Motor neuron (in vitro differentiated cells): ENCODE results near the gene LYRM1. TPM values are rescaled to one million over a fixed set of nuclear protein-coding genes. Genes with fewer than 3 reads are reported as not detected.
A peak's percentile ranks its signal among the peaks of the same experiment; 100 is the strongest.
"Not testable (repeated sequence)": the region's sequence is repeated elsewhere in the genome, so short reads cannot be mapped to it uniquely, and the experiment has no call there.

Source experiments
- ATAC-seq, 8 experiments: fragments of 200-7000 bp; cut with Tn5 transposase; replicated peaks in 6 of 8; 2 replicates each; pipeline ENCODE4 v1.8.0; 2021; ENCODE audit warnings: mild to moderate bottlenecking in 8 of 8, moderate library complexity in 8 of 8
- H3K27ac ChIP-seq, 2 donors: fragments of 250-450 bp; sonication (Bioruptor Pico); 2 replicates each; pipeline ENCODE4 v1.9.0; 2021; ENCODE audit warnings: antibody characterized with exemption in 2 of 2, mild to moderate bottlenecking in 2 of 2, moderate library complexity in 1 of 2
- H3K4me1 ChIP-seq, 2 donors: fragments of 250-450 bp; sonication (Bioruptor Pico); replicated peaks in 1 of 2; 2 replicates each; pipeline ENCODE4 v1.6.1; 2021; ENCODE audit warnings: antibody characterized with exemption in 2 of 2, mild to moderate bottlenecking in 2 of 2, moderate library complexity in 1 of 2
- H3K4me3 ChIP-seq, 5 donors: fragments of 250-450 bp; sonication (Bioruptor Pico); 2 replicates each; pipeline ENCODE4 v1.9.0; 2021; ENCODE audit warnings: antibody characterized with exemption in 5 of 5, mild to moderate bottlenecking in 5 of 5, moderate library complexity in 4 of 5
- WGBS, 10 experiments: fragments of 450-650 bp; shearing (Covaris generic); methylation state at CpG; one replicate each; pipeline ENCODE4 v1.0.0; 2022; 5-methylcytosine and 5-hydroxymethylcytosine counted together
- in situ Hi-C, 9 experiments: fragments of 400-800 bp; cut with MboI; loops; one replicate each; pipeline ENCODE4 v1.15.0; 2021; ENCODE audit warnings: low sequenced_read_pairs in 9 of 9, low pct_unique_long_range_greater_than_20kb in 2 of 9; ENCODE audit not compliant: unreplicated experiment in 9 of 9
- total RNA-seq, 8 experiments: library from RNA; unstranded; fragments of 300-600 nt; gene quantifications; 2 replicates each; pipeline versions ENCODE4 v1.2.3 to v1.2.4, GENCODE V29; 2022

Gene LYRM1
- total RNA-seq, 8 experiments from 2014 or later, result 22.5 to 71.4 (median 53.2) TPM

DNA sequence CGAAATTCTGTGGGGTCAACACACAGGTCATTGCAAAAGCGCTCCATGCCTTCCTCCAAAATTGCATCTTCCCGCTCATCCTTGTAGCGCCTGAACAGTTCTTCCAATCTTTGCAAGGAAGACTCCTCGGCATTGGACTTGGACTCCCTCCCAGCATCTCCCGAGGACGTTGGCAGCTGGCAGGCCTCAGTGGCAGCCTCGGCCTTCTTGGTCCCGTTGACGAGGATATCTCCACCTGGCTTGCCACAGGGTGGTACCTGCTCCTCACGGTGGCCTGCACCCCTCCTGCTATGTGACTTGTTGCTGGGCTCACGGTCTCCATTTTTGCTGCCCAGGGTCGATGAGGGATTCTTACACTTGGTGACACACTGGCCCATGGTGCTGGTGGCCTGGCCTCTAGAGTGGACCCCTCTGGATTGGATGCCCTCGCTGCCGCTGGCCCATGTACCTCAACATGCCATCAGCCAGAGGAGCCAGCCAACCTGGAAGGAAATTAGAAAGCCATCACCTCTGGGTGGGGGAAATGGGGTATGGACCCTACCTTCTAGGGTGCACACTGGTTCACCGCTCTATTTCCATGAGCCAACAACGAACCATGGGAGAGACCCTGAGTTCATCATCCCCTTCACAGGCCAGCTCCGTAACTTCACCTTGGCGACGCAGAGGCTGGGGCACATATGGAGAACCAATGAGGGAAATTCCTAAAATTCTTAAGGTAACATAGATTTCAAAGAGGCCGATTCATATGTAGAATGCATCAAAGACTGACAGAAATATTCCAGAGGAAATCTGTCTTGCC lies 38.2 kb upstream of the LYRM1 start:
- ATAC-seq, result no peak
- Histone ChIP-seq H3K4me3 (no peak overlapping the region), H3K4me1 (peaks cover 2 to 5% of the 10 kb centered on the region in 2 donors), H3K27ac (no peak overlapping the region)
- in situ Hi-C loops, result loop anchor here in 5 of 9 experiments (25.0 kb wide), 2 partner anchors 225 to 1475 kb away; no protein-coding TSS in a partner anchor
- 40 to 100% (median 98%) methylated on average over 1 to 16 of the region's 21 CpGs; no CpG with 5 or more reads in 1 of the 10 experiments for WGBS, 10 experiments

DNA sequence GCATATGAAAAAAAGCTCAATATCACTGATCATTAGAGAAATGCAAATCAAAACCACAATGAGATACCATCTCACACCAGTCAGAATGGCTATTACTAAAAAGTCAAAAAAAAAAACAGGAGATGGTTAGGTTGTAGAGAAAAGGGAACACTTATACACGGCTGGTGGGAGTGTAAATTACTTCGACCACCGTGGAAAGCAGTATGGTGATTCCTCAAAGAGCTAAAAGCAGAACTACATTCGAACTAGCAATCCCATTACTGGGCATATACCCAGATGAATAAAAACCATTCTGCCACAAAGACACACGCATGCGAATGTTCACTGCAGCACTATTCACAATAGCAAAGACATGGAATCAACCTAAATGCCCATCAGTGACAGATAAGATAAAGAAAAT lies 36.2 kb upstream of the LYRM1 start:
- ATAC-seq, H3K27ac ChIP-seq, H3K4me3 ChIP-seq, H3K4me1 ChIP-seq: not testable (repeated sequence)
- WGBS, 10 experiments, result 78 to 100% (median 94%) methylated on average over 1 to 6 of the region's 6 CpGs
- in situ Hi-C loops, result loop anchor here in 5 of 9 experiments (25.0 kb wide), 2 partner anchors 223 to 1473 kb away; no protein-coding TSS in a partner anchor

DNA sequence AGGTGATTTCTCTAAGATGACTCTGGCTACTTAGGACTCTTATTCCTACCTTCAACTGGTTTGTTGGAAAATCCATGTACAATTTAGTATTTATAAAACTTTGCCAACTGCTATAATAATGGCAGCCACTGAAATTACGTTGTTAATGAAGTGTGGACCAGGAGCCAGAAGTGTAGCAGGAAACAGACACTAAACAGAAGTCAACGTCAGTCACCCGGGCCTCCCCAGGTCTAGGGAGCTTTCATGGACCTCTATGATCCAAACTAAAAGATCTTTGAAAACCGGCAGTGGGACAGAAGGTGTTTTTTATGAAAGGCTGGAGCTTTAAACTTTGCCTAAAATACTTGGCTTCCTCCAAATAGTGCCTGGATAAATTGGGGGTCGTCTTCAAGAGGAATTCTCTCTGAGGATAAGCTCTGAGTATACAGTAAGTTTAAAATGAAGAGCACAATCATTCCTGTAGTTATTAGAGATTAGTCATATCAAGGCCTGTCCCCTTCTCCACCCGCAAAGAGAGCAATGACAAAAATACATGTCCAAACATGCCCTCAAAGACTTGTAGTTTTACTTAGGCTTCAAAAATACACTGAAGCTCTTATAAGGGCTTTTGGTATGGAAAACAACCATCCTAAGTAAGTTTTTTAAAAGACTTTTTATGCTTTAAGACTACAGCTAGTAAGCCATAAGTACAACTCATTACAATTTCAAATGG lies 35.0 kb upstream of the LYRM1 start:
- Histone ChIP-seq H3K4me3 (no peak overlapping the region), H3K27ac (no peak overlapping the region), H3K4me1 (peaks cover 2 to 5% of the 10 kb centered on the region in 2 donors)
- in situ Hi-C loops, result loop anchor here in 5 of 9 experiments (25.0 kb wide), 2 partner anchors 222 to 1472 kb away; no protein-coding TSS in a partner anchor
- WGBS, 10 experiments, result 66 to 100% (median 87%) methylated on average over 2 to 6 of the region's 6 CpGs
- peak in 3 of 8 experiments; percentile 30 to 42 (median 34) for ATAC-seq

DNA sequence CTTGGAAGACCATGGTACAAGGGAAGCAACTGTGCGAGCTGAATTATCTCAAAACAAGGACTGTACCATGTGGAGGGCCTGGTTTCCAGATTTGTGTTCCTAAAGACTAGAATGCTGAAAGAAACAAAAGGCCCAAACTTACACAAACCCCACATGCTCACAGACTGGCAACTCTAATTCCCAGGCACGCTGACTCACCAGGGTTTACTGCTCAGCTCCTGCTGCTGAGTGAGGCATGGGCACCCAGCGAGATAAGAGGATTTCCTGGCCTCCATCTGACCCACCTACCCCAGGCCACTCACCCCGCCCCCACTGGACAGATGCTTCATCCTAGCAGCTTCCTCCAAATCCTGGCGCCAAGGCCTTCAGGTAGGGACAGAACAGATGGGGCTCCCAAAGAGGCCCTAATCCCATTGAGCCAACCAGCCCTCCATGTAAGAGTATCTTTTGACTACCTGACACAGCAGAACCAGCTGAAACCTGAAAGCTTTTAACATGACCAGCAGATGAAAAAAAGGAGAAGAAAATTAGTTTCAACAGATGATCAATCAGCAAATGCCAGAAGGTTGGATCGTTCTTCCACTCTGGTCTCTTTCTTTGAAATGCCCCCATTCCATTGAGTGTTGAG lies 34.3 kb upstream of the LYRM1 start:
- in situ Hi-C loops, result loop anchor here in 5 of 9 experiments (25.0 kb wide), 2 partner anchors 221 to 1471 kb away; no protein-coding TSS in a partner anchor
- Histone ChIP-seq H3K4me1 (peaks cover 2 to 5% of the 10 kb centered on the region in 2 donors), H3K27ac (no peak overlapping the region), H3K4me3 (no peak overlapping the region)
- peak; percentile 22 to 77 (median 60) for ATAC-seq
- 8 to 100% (median 76%) methylated on average over 1 to 3 of the region's 6 CpGs for WGBS, 10 experiments

DNA sequence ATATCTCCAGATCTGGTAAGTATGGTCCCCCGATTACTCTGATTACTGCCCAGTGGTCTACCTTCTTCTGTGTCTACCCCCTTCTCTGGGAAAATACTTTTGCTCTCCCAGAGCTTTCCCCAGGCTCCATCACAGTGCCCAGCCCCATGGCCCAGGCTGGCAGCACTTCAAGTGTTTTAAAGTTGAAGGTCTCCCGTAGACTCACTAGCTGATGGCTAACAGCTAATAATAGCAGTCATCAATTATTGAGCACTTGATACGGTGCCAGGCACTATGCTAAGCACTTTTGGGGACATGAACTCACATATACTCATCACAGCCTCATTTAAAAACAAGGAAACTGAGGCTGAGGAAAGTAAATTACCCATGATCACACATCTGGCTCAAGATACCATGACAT lies 33.8 kb upstream of the LYRM1 start:
- no peak overlapping the region for H3K4me3 ChIP-seq
- no peak overlapping the region for H3K27ac ChIP-seq
- WGBS, 10 experiments, result 60 to 100% (median 85%) methylated on average over 1 to 3 of the region's 3 CpGs; no CpG with 5 or more reads in 3 of the 10 experiments
- in situ Hi-C loops, result loop anchor here in 5 of 9 experiments (25.0 kb wide), 2 partner anchors 220 to 1470 kb away; no protein-coding TSS in a partner anchor
- no peak for ATAC-seq
- H3K4me1 ChIP-seq, result peaks cover 2 to 5% of the 10 kb centered on the region in 2 donors

DNA sequence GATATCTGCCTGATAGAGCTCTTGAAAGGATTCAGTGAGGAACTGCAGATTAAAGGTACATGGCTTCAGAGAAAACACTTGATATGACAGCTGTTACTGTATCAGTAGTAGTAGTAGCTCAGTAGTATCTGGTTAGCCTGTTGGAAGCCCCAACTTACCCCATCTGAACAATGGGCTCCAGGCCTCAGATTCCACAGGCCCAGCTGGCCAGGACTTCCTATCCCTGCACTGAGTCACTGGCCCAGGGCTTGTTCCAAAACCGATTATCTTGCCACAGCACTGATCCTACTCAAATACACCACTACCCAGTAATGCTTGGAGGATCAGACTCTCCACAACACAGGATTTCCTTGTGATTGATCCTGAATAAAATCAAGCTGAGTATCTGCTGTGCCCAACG lies 33.0 kb upstream of the LYRM1 start:
- ATAC-seq, result no peak
- WGBS, 10 experiments, result 0 to 100% (median 70%) methylated on average over 1 of the region's 2 CpGs; no CpG with 5 or more reads in 4 of the 10 experiments
- Histone ChIP-seq H3K4me1 (peaks cover 2 to 5% of the 10 kb centered on the region in 2 donors), H3K4me3 (no peak overlapping the region), H3K27ac (no peak overlapping the region)
- in situ Hi-C loops, result loop anchor here in 5 of 9 experiments (25.0 kb wide), 2 partner anchors 220 to 1470 kb away; no protein-coding TSS in a partner anchor

DNA sequence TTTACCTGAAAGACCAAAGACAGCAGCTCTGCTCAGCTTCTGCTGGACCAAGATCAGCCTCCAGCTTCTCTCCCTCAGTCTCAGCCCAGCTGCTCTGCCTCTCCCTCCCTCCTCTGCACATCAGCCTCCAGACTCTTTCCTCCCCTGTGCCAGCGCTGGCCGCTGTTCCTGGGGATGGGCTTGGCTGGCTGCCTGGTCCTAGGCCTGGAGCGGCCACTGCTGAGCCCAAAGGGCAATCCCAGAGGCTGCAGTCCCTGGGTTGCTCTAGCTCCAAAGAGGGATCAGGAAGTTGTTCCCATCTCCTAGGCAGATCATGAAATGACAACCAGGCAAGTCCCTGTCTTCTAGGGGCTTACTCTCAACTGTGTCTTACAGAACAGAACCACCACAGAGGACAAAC lies 31.7 kb upstream of the LYRM1 start:
- H3K4me3 ChIP-seq, result no peak overlapping the region
- in situ Hi-C loops, result loop anchor here in 5 of 9 experiments (25.0 kb wide), 2 partner anchors 218 to 1468 kb away; no protein-coding TSS in a partner anchor
- peaks cover 2 to 5% of the 10 kb centered on the region in 2 donors for H3K4me1 ChIP-seq
- peak in 6 of 8 experiments; percentile 32 to 78 (median 72) for ATAC-seq
- 0 to 82% (median 52%) methylated on average over 1 to 2 of the region's 3 CpGs; no CpG with 5 or more reads in 6 of the 10 experiments for WGBS, 10 experiments
- H3K27ac ChIP-seq, result no peak overlapping the region

DNA sequence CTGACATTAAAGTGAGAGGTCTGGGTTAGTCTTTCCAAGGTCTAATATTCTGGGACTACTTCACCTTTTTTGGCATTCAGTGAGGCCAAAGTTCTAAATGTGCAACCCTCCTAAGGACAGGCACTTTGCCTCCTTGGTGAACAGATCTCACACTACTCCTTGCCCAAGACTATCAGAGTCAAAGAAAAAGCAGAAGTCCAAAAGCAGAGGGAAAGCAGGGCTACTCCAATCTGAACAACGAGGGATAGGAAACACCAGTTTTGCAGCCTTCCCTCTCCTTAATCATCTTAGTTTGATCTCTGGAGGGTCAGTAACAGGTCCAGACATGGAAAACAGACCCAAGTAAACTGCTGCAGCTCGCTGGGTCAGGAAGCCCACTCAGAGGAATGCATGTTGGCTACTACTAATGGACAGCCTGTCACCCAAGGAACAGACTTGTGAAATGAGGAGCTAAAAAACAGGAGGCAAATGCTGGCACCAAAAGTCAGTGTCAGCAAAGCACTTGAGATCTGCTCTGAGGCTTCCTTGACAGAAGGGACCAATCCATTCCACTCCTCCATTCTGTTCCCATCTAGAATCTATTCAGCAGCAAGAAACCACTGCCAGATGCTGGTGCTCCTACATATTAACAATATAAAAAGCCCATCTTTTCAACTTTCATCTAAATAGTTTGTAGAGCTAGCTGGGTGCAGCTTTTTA lies 30.3 kb upstream of the LYRM1 start:
- Histone ChIP-seq H3K4me1 (peaks cover 4 to 8% of the 10 kb centered on the region in 2 donors), H3K27ac (no peak overlapping the region), H3K4me3 (no peak overlapping the region)
- 40 to 93% methylated on average over 2 of the region's 2 CpGs; no CpG with 5 or more reads in 8 of the 10 experiments for WGBS, 10 experiments
- ATAC-seq, result no peak
- in situ Hi-C loops, result loop anchor here in 5 of 9 experiments (25.0 kb wide), 2 partner anchors 217 to 1467 kb away; no protein-coding TSS in a partner anchor

DNA sequence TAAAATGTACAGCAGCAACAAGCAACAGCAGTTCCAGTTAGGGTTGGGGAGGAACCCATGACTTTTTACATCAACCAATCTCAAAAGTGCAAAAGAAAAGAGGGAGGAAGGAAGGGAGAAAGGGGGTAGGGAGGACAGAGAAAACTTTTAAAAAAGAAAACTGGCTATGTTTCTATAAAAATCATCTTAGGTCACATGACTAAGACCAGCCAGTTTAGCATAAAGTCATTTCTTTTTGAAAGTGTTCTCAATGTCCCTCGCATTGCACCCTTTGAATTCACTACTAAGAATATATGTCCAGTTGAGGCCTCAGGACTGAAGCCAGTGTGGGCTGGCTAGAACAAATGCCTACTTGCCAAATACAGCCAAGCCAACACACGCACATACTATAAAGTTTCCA lies 29.3 kb upstream of the LYRM1 start:
- Histone ChIP-seq H3K4me3 (no peak overlapping the region), H3K4me1 (peaks cover 3 to 7% of the 10 kb centered on the region in 2 donors), H3K27ac (no peak overlapping the region)
- in situ Hi-C loops, result loop anchor here in 5 of 9 experiments (25.0 kb wide), 2 partner anchors 216 to 1466 kb away; no protein-coding TSS in a partner anchor
- WGBS, 10 experiments, result 33 to 100% (median 75%) methylated on average over 1 to 2 of the region's 2 CpGs; no CpG with 5 or more reads in 1 of the 10 experiments
- ATAC-seq, result no peak

DNA sequence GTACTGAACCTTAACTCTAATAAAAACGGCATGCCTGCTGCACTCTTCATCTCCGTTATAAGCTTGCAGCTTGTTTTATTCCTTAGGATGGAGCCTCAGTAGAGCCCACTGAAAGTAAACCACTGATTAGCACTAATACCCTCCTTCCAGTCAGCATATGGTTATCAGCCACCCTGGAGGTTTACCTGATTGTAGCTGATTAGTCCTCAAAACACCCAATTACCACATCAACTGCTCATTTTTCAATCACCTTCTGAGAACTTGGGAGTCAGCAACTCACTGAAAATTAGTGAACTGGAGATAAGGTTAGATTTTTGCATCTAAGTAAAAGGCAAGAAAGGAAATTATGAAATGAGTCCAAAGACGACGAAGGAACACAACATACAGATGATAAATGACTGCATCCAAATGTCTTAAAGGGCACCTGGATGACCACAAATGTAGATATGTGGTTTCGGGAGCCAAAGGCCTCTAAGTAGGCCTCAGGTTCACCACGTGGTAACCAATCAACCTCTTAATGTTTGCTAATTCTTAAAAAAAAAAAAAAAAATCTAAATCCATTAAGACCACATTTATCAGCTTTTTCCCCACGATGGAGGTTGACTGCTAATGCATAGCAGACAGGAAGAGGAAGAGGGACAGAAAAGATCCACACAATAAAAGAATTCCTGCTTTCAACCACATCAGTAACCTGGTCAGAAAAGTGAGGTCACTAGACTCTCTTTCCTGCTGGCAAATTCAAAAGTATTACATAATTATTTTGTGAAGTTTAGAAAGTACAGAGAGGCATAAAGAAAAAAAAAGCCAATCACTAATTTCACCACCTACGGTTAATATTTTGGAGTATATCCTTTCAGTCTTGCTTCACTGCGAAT lies 28.4 kb upstream of the LYRM1 start:
- no peak overlapping the region for H3K27ac ChIP-seq
- in situ Hi-C loops, result loop anchor here in 5 of 9 experiments (25.0 kb wide), 2 partner anchors 215 to 1465 kb away; no protein-coding TSS in a partner anchor

DNA sequence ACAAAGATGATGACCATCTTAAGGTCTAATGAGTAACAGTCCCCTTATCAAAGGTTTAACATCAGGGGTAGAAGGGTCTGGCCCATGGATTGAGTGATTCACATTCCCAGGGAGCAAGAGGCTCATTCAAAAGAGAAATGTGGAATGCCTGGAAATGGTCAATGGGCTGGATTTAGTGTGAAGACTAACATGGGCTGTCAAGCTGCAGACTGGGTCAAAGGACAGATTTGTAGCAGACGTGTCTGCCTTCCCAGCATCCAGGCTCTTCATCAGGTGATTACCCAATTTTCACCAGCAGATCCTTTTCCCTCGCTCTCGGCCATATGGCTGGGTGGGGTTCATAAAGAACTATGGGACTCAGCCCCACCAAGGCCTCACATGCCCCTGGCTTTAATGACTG lies 27.2 kb upstream of the LYRM1 start:
- in situ Hi-C loops, result loop anchor here in 5 of 9 experiments (25.0 kb wide), 2 partner anchors 214 to 1464 kb away; no protein-coding TSS in a partner anchor
- Histone ChIP-seq H3K4me3 (no peak overlapping the region), H3K27ac (no peak overlapping the region), H3K4me1 (peaks cover 3 to 5% of the 10 kb centered on the region in 2 donors)
- ATAC-seq, result no peak
- 60 to 100% (median 80%) methylated on average over 1 to 3 of the region's 3 CpGs; no CpG with 5 or more reads in 6 of the 10 experiments for WGBS, 10 experiments

More for the DNA sequence above, 28.4 kb upstream of the LYRM1 start:
- no peak overlapping the region for H3K4me3 ChIP-seq
- 72 to 96% (median 85%) methylated on average over 2 to 9 of the region's 9 CpGs for WGBS, 10 experiments
- ATAC-seq, result no peak
- H3K4me1 ChIP-seq, result peaks cover 2 to 3% of the 10 kb centered on the region in 2 donors
